Fibroblast of pulmonary artery (primary cell): Measurements from ENCODE around the gene PTGER2.
A peak's percentile ranks its signal among the peaks of the same experiment; 100 is the strongest.

Source experiments
- DNase-seq: peaks from one replicate; pipeline ENCODE4 v3.0.0-alpha.2; 2010; ENCODE audit warnings: low read depth
- H3K4me3 ChIP-seq: replicated peaks from 2 replicates; pipeline ENCODE4 v1.5.1; 2011; ENCODE audit warnings: low read depth, mild to moderate bottlenecking, control low read depth, low read length, moderate library complexity
- CTCF ChIP-seq: IDR thresholded peaks from 2 replicates; pipeline ENCODE4 v1.5.1; 2011; ENCODE audit warnings: mild to moderate bottlenecking, control low read depth, low read length, inconsistent platforms; ENCODE audit errors: missing control alignments

PTGER2 gene

GRCh38 chr14:52366796-52367315 lies 52.7 kb downstream of the PTGER2 start:
- H3K4me3 ChIP-seq: no peak overlapping the region
- DNase-seq: no peak
- TF ChIP-seq CTCF: no peak

GRCh38 chr14:52369305-52369801 lies 55.2 kb downstream of the PTGER2 start:
- no peak for TF ChIP-seq CTCF
- no peak overlapping the region for H3K4me3 ChIP-seq
- peak; percentile 66 for DNase-seq

- no peak for DNase-seq
- TF ChIP-seq CTCF: no peak
- no peak overlapping the region for H3K4me3 ChIP-seq
Observed at GRCh38 chr14:52370406-52370935, 56.4 kb downstream of the PTGER2 start.

- no peak overlapping the region for H3K4me3 ChIP-seq
- TF ChIP-seq CTCF: no peak
- no peak for DNase-seq
Observed at GRCh38 chr14:52377940-52378339, 63.8 kb downstream of the PTGER2 start.
